Liver (tissue), 9 donors: Measurements from ENCODE around the gene BAAT. TPM values are rescaled to one million over a fixed set of nuclear protein-coding genes. Genes with fewer than 3 reads are reported as not detected.

Experiments
- DNase-seq: peaks from one replicate; pipeline ENCODE4 v3.0.0-alpha.2; 2017; ENCODE audit warnings: low spot score
- H3K27ac ChIP-seq, 2 donors: one replicate each; pipeline ENCODE4 v1.7.0; 2013; ENCODE audit warnings: inconsistent platforms in 2 of 2, low read length in 2 of 2, control low read depth in 1 of 2, low read depth in 1 of 2, mild to moderate bottlenecking in 1 of 2
- H3K27me3 ChIP-seq, 4 donors: one replicate each; pipeline versions ENCODE4 v1.6.1 to v1.7.0; 2013; ENCODE audit warnings: low read length in 3 of 4, inconsistent platforms in 1 of 4, mild to moderate bottlenecking in 1 of 4, moderate library complexity in 1 of 4; ENCODE audit not compliant: control insufficient read depth in 4 of 4, insufficient read depth in 4 of 4
- H3K36me3 ChIP-seq, 4 donors: one replicate each; pipeline versions ENCODE4 v1.6.1 to v1.7.0; 2013; ENCODE audit warnings: low read length in 3 of 4, mild to moderate bottlenecking in 3 of 4, low read depth in 1 of 4, moderate library complexity in 1 of 4; ENCODE audit not compliant: control insufficient read depth in 4 of 4, insufficient read depth in 3 of 4
- H3K4me1 ChIP-seq, 4 donors: one replicate each; pipeline versions ENCODE4 v1.6.1 to v1.7.0; 2013; ENCODE audit warnings: low read length in 3 of 4, mild to moderate bottlenecking in 3 of 4, moderate library complexity in 1 of 4; ENCODE audit not compliant: control insufficient read depth in 4 of 4, insufficient read depth in 4 of 4
- H3K4me3 ChIP-seq, 3 donors: one replicate each; pipeline versions ENCODE4 v1.6.1 to v1.7.0; 2013; ENCODE audit warnings: low read length in 3 of 3, control low read depth in 1 of 3, low read depth in 1 of 3, mild to moderate bottlenecking in 1 of 3
- H3K9ac ChIP-seq, 2 donors: one replicate each; pipeline ENCODE4 v1.7.0; 2013; ENCODE audit warnings: low read length in 2 of 2, mild to moderate bottlenecking in 2 of 2, moderate library complexity in 2 of 2, control low read depth in 1 of 2, low read depth in 1 of 2
- H3K9me3 ChIP-seq, 4 donors: one replicate each; pipeline versions ENCODE4 v1.6.1 to v1.7.0; 2013; ENCODE audit warnings: low read length in 3 of 4; ENCODE audit not compliant: control insufficient read depth in 4 of 4
- EGR1 ChIP-seq, 2 donors: IDR thresholded peaks; 2 replicates each; pipeline ENCODE4 v1.6.1; 2016 to 2018; ENCODE audit warnings: antibody characterized with exemption in 2 of 2, low read depth in 2 of 2
- FOXA1 ChIP-seq: IDR thresholded peaks from 2 replicates; pipeline ENCODE4 v1.6.1; 2016; ENCODE audit warnings: antibody characterized with exemption
- FOXA2 ChIP-seq: IDR thresholded peaks from 2 replicates; pipeline ENCODE4 v1.6.1; 2016; ENCODE audit warnings: antibody characterized with exemption
- GABPA ChIP-seq, 2 donors: IDR thresholded peaks in 1 of 2; conservative IDR thresholded peaks in 1 of 2; 2 replicates each; pipeline ENCODE4 v1.6.1; 2016; ENCODE audit warnings: antibody characterized with exemption in 2 of 2, mild to moderate bottlenecking in 1 of 2, moderate library complexity in 1 of 2
- HNF4A ChIP-seq, 2 donors: conservative IDR thresholded peaks; 2 replicates each; pipeline ENCODE4 v1.6.1; 2016; ENCODE audit warnings: antibody characterized with exemption in 2 of 2, mild to moderate bottlenecking in 2 of 2
- HNF4G ChIP-seq: IDR thresholded peaks from 2 replicates; pipeline ENCODE4 v1.6.1; 2016; ENCODE audit warnings: antibody characterized with exemption
- JUND ChIP-seq, 2 donors: IDR thresholded peaks; 2 replicates each; pipeline ENCODE4 v1.6.1; 2016; ENCODE audit warnings: antibody characterized with exemption in 2 of 2
- NR2F2 ChIP-seq: IDR thresholded peaks from 2 replicates; pipeline ENCODE4 v1.6.1; 2016; ENCODE audit warnings: antibody characterized with exemption
- RAD21 ChIP-seq, 2 donors: IDR thresholded peaks; 2 replicates each; pipeline ENCODE4 v1.6.1; 2016; ENCODE audit warnings: antibody characterized with exemption in 2 of 2, mild to moderate bottlenecking in 2 of 2
- RXRA ChIP-seq, 2 donors: IDR thresholded peaks; 2 replicates each; pipeline ENCODE4 v1.6.1; 2017 to 2018; ENCODE audit warnings: antibody characterized with exemption in 2 of 2, mild to moderate bottlenecking in 1 of 2
- SP1 ChIP-seq: IDR thresholded peaks from 2 replicates; pipeline ENCODE4 v1.6.1; 2018; ENCODE audit warnings: antibody characterized with exemption, mild to moderate bottlenecking
- TAF1 ChIP-seq: conservative IDR thresholded peaks from 2 replicates; pipeline ENCODE4 v1.6.1; 2016; ENCODE audit warnings: antibody characterized with exemption, mild to moderate bottlenecking
- YY1 ChIP-seq: IDR thresholded peaks from 2 replicates; pipeline ENCODE4 v1.6.1; 2016; ENCODE audit warnings: antibody characterized with exemption, mild to moderate bottlenecking
- WGBS: extraction: QIAGEN DNeasy Blood & Tissue Kit; methylation state at CpG from one replicate; pipeline ENCODE4 v1.1.7; 2013; 5-methylcytosine and 5-hydroxymethylcytosine counted together
- polyA plus RNA-seq, 2 donors: library from polyadenylated mRNA; stranded (reverse) in 1 of 2; unstranded in 1 of 2; fragments of 200-250 nt in 1 of 2; fragments of >200 nt in 1 of 2; fragmentation: Nextera tagmentation in 1 of 2; extraction: Ambion mirVana in 1 of 2; gene quantifications; one replicate each; pipeline versions ENCODE4 v1.2.1 to v1.2.3, GENCODE V29; 2013 to 2015
- total RNA-seq, 2 donors: library from RNA; depleted of rRNA; stranded (reverse); fragments of >200 nt; gene quantifications; one replicate each; pipeline ENCODE4 v1.2.3, GENCODE V29; 2014
- TF ChIP-seq, protein P1 (sequence below): IDR thresholded peaks from 2 replicates; pipeline ENCODE4 v1.6.1; 2016; ENCODE audit warnings: antibody characterized with exemption
- TF ChIP-seq, protein P2 (sequence below): IDR thresholded peaks from 2 replicates; pipeline ENCODE4 v1.6.1; 2016; ENCODE audit warnings: antibody characterized with exemption
- TF ChIP-seq, protein P3 (sequence below): IDR thresholded peaks from 2 replicates; pipeline ENCODE4 v1.6.1; 2016; ENCODE audit warnings: antibody characterized with exemption
- TF ChIP-seq, protein P4 (sequence below): fragments of 150-350 bp; IDR thresholded peaks from 2 replicates; pipeline ENCODE4 v1.5.1; 2017; ENCODE audit warnings: improper control_type of control experiment, low read depth, low read length; ENCODE audit not compliant: missing input control
- TF ChIP-seq, protein P5 (sequence below): IDR thresholded peaks from 2 replicates; pipeline ENCODE4 v1.6.1; 2016; ENCODE audit warnings: antibody characterized with exemption, mild to moderate bottlenecking
- donor health status: healthy.
- donor health status: healthy.
- donor health status: healthy.
- donor health status: healthy.
- donor health status: healthy.

The BAAT gene
- total and polyA plus RNA-seq, 4 donors = 31.9 to 275 (median 151) TPM

DNA sequence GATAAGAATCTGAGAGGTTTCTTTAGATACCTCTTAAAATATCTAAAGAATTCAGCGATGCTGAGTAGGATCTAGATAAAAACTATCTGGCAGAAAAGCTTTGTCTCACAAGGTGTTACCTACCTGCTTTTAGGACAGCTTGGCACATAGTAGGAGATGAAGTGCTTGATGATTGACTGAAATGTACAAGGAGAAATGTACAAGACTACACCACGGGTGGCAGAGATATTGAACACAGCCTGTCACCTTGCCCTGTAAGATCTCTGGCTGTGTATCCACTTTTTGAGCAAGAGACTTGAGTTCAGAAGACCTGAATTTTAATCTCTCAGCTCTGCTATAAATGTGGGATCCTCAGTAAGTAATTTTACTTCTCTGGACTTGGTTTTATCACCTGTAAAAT is 35.1 kb upstream of the BAAT start:
- H3K36me3 ChIP-seq = peaks cover 0 to 39% (median 27%) of the 10 kb centered on the region in 4 donors
- TF ChIP-seq JUND (IDR thresholded peaks at IDR 0.05) (peak in 1 of 2 donors; percentile 19), HNF4A (conservative IDR thresholded peaks at IDR 0.05) (no peak), EGR1 (IDR thresholded peaks at IDR 0.05; ENCODE audit: low read depth in 2 of 2) (no peak), SP1 (peak; percentile 7)
- no peak overlapping the region for H3K9ac ChIP-seq
- peaks cover 0 to 2% (median 0%) of the 10 kb centered on the region in 4 donors for H3K9me3 ChIP-seq
- no peak for DNase-seq
- peaks cover 0 to 4% (median 3%) of the 10 kb centered on the region in 4 donors for H3K4me1 ChIP-seq
- H3K27me3 ChIP-seq = no peaks in the 10 kb centered on the region
- no peak overlapping the region for H3K4me3 ChIP-seq
- no peak overlapping the region for H3K27ac ChIP-seq
- WGBS = 65% methylated on average over 2 of the region's 2 CpGs

DNA sequence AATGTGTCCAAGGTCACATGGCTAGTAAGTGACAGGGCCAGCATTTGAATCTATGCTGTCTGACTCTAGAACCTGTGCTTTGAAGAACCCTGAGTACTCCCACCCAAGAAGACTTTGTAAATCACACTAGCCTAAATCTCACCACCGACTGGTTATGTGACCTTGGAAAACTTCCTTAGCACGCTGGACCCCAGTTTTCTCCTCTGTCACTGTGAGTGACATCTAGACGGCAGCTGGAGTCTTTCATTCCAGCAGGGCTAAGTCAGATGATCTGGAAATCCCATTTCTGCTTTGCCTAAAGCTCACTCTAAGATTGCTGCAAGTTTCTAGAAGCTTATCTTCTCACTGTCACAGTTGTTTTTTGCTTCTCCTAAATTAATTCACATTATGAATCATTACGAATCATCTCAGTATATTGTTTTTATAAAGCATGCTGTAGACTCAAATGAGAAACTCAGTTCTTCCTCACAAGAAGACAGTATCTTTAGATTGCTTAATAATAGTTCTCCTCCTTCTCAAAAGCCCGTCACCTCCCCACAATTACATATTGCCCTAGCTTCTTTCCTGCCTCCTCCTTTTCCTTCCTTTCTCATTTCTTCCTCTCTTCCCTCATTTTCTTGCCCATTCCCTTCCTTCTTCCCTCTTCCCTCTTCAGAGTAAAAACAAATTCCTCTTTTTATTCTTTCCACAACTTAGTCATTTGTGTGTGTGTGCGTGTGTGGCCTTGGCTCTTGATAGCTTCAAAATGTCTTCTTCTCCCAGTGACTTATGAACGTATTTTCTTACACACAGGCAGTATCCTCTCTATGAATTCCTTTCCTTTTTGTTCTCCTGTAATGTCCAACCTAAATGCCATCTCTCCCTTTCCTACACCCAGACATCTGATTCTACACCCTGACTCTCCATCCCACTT is 34.0 kb upstream of the BAAT start:
- TF ChIP-seq JUND (IDR thresholded peaks at IDR 0.05) = peak in 1 of 2 donors; percentile 18
- peak; percentile 10 for TF ChIP-seq YY1
- TF ChIP-seq TAF1 = no peak
- no peak for TF ChIP-seq NR2F2
- no peak for TF ChIP-seq HNF4A (conservative IDR thresholded peaks at IDR 0.05)
- no peak for TF ChIP-seq FOXA1
- TF ChIP-seq, protein P1, sequence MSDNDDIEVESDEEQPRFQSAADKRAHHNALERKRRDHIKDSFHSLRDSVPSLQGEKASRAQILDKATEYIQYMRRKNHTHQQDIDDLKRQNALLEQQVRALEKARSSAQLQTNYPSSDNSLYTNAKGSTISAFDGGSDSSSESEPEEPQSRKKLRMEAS = no peak
- TF ChIP-seq RXRA (IDR thresholded peaks at IDR 0.05) = no peak
- TF ChIP-seq HNF4G = no peak
- no peak for TF ChIP-seq GABPA (IDR thresholded peaks at IDR 0.05 in 1 of 2, conservative IDR thresholded peaks at IDR 0.05 in 1 of 2)
- no peak for TF ChIP-seq SP1
- TF ChIP-seq, protein P2, sequence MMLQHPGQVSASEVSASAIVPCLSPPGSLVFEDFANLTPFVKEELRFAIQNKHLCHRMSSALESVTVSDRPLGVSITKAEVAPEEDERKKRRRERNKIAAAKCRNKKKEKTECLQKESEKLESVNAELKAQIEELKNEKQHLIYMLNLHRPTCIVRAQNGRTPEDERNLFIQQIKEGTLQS = no peak
- TF ChIP-seq, protein P3, sequence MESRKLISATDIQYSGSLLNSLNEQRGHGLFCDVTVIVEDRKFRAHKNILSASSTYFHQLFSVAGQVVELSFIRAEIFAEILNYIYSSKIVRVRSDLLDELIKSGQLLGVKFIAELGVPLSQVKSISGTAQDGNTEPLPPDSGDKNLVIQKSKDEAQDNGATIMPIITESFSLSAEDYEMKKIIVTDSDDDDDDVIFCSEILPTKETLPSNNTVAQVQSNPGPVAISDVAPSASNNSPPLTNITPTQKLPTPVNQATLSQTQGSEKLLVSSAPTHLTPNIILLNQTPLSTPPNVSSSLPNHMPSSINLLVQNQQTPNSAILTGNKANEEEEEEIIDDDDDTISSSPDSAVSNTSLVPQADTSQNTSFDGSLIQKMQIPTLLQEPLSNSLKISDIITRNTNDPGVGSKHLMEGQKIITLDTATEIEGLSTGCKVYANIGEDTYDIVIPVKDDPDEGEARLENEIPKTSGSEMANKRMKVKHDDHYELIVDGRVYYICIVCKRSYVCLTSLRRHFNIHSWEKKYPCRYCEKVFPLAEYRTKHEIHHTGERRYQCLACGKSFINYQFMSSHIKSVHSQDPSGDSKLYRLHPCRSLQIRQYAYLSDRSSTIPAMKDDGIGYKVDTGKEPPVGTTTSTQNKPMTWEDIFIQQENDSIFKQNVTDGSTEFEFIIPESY = peak; percentile 11
- TF ChIP-seq FOXA2 = no peak
- TF ChIP-seq, protein P4, sequence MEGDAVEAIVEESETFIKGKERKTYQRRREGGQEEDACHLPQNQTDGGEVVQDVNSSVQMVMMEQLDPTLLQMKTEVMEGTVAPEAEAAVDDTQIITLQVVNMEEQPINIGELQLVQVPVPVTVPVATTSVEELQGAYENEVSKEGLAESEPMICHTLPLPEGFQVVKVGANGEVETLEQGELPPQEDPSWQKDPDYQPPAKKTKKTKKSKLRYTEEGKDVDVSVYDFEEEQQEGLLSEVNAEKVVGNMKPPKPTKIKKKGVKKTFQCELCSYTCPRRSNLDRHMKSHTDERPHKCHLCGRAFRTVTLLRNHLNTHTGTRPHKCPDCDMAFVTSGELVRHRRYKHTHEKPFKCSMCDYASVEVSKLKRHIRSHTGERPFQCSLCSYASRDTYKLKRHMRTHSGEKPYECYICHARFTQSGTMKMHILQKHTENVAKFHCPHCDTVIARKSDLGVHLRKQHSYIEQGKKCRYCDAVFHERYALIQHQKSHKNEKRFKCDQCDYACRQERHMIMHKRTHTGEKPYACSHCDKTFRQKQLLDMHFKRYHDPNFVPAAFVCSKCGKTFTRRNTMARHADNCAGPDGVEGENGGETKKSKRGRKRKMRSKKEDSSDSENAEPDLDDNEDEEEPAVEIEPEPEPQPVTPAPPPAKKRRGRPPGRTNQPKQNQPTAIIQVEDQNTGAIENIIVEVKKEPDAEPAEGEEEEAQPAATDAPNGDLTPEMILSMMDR = peak; percentile 2
- TF ChIP-seq, protein P5, sequence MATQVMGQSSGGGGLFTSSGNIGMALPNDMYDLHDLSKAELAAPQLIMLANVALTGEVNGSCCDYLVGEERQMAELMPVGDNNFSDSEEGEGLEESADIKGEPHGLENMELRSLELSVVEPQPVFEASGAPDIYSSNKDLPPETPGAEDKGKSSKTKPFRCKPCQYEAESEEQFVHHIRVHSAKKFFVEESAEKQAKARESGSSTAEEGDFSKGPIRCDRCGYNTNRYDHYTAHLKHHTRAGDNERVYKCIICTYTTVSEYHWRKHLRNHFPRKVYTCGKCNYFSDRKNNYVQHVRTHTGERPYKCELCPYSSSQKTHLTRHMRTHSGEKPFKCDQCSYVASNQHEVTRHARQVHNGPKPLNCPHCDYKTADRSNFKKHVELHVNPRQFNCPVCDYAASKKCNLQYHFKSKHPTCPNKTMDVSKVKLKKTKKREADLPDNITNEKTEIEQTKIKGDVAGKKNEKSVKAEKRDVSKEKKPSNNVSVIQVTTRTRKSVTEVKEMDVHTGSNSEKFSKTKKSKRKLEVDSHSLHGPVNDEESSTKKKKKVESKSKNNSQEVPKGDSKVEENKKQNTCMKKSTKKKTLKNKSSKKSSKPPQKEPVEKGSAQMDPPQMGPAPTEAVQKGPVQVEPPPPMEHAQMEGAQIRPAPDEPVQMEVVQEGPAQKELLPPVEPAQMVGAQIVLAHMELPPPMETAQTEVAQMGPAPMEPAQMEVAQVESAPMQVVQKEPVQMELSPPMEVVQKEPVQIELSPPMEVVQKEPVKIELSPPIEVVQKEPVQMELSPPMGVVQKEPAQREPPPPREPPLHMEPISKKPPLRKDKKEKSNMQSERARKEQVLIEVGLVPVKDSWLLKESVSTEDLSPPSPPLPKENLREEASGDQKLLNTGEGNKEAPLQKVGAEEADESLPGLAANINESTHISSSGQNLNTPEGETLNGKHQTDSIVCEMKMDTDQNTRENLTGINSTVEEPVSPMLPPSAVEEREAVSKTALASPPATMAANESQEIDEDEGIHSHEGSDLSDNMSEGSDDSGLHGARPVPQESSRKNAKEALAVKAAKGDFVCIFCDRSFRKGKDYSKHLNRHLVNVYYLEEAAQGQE = no peak
- no peak for TF ChIP-seq EGR1 (IDR thresholded peaks at IDR 0.05; ENCODE audit: low read depth in 2 of 2)
- no peak for TF ChIP-seq RAD21 (IDR thresholded peaks at IDR 0.05)
- peaks cover 0 to 4% (median 1%) of the 10 kb centered on the region in 4 donors for H3K4me1 ChIP-seq
- no peak for DNase-seq
- H3K27ac ChIP-seq = peak overlapping the region; percentile 4 to 44
- H3K9ac ChIP-seq = no peak overlapping the region
- peaks cover 0 to 31% (median 21%) of the 10 kb centered on the region in 4 donors for H3K36me3 ChIP-seq
- no peak overlapping the region for H3K4me3 ChIP-seq
- H3K9me3 ChIP-seq = peaks cover 0 to 3% (median under 1%) of the 10 kb centered on the region in 4 donors
- 35% methylated on average over 7 of the region's 7 CpGs for WGBS
- no peaks in the 10 kb centered on the region for H3K27me3 ChIP-seq
